ENCODE measurements around the gene FOXP2.
"Not testable (repeated sequence)": the region's sequence is repeated elsewhere in the genome, so short reads cannot be mapped to it uniquely, and the experiment has no call there.

Gene FOXP2

DNA sequence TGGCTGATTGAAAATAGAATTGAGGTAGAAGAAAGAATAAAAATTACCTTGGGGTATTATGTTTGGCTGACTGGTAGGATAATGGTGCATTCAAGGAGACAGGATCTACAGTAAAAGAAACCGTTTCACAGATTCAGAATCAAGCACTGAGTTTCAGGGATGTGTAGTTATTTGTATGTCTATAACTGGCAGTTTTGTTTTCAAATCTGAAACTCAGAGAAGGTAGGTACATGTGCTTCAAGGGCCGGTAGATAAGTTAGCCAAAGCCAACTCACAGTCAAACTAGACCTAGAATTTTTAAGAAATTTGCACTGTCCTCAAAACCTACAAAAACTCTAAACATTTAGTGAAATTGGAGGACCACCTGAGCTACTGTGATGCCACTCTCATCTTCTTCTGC is 191.5 kb downstream of the FOXP2 start:
- no peak for DNase-seq

- not testable (repeated sequence) for DNase-seq
Observed at GRCh38 chr7:114608822-114609221, 194.2 kb downstream of the FOXP2 start.

- DNase-seq, result no peak
Observed at GRCh38 chr7:114620208-114620607, 205.6 kb downstream of the FOXP2 start.

DNA sequence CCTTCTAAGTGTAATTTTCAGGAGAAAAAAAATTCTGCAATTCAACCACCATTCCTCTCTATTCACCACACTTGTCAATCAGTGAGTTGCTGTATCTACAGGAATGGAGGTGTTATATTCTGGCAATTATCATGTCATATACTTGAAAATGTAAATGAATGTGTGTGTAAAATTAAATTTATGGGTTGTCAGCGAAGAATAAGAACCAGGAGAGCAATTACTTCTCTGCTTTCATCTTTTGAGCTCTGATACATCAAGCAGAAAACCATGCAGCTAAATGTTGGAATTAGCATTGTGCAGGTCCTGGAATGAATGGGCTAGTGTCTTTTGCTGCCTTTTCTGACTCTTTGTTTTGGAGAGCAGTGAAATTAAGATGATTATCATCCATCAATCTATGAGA is 207.6 kb downstream of the FOXP2 start:
- no peak for DNase-seq

- DNase-seq, result no peak
Observed at GRCh38 chr7:114623146-114623545, 208.5 kb downstream of the FOXP2 start.

GRCh38 chr7:114627231-114627630 is 212.6 kb downstream of the FOXP2 start:
- no peak for DNase-seq

DNA sequence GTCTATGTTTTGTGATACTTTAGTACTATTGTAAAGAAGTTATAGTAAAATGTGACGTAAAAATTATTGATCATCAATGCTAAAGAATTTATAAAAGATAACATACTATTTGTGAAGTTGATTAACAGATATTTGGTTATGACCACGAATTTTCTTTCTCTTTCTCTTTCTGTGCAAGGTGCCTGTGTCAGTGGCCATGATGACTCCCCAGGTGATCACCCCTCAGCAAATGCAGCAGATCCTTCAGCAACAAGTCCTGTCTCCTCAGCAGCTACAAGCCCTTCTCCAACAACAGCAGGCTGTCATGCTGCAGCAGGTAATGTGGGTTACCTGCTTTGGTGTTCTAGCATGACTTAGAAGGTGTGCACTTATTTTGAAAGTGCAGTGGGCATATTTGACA is 213.7 kb downstream of the FOXP2 start:
- no peak for DNase-seq

GRCh38 chr7:114629762-114630161 is 215.1 kb downstream of the FOXP2 start:
- DNase-seq, result no peak

DNA sequence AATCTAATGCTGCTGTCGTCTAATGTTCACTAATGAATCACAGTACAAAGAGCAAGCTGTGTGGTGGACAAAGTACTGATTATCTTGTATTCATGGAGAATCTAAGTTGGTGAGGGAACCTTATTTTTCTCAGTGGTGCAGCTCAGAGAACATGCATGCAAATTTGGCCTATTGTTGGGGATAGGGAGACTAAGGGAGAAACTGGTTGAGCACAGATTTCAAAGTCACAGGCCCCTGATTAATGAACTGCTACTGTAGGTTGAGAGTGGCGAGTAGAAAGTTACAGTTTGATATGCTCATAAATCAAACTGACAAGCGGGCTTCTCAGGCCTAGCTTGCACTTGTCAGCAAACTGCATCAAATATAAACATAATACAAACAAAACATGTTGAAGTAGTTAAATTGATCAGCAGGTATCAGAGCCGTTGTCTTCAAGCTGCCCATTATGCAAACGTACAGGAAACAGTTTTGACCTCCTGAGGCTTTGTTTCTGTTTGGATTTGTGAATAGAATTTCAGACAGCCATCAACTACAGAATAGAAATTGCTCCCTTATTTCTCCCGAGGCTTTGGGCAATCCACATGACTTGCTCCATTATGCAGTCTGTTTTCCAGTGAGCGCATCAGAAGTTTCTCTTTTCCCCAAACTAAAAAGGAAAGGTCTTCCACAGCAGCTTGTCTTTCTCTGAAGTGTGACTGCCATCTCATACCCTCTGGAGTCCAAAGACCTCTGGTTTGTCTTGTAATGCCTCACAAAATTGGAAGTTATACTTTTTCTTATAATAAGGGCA is 215.8 kb downstream of the FOXP2 start:
- no peak for DNase-seq

DNA sequence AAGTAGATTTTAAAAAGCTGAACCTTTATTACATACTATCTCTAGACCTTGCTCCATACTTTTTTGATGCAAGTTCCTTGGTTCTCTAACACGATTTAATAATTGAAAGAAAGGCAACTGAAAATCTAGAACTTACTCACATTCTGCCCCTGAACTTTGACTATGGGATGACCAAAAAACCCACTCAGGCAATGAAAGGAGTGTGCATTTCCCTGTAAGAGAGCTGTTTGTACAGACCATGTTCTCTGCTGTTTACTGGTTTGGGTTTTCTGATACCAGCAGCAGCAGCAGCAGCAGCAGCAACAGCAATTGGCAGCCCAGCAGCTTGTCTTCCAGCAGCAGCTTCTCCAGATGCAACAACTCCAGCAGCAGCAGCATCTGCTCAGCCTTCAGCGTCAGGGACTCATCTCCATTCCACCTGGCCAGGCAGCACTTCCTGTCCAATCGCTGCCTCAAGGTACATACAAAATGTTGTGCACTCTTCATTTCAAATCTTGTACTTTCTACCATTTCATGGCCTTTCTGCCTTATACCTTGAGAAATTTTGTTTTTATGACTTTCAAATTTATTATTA is 216.7 kb downstream of the FOXP2 start:
- DNase-seq, result no peak

DNA sequence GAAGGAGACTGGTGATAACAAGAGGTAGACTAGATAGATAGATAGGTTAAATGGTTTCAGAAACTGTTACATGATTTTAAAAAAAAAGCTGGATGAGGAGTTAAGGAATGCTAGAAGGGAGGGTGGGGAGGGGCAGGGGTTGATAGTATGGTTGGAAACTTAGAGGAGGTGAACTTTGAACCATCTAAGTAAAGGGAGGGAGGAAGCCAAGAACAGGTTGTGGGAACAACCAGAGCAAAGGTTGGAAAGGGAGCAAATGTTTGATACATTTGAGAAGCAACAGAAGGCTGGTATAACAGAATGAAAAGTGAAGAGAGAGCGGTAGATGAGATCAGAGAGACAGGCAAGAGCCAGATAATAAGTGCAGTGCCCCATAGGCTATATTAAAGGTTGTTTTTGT is 224.8 kb downstream of the FOXP2 start:
- DNase-seq, result no peak

- DNase-seq, result no peak
Observed at GRCh38 chr7:114644455-114644854, 229.8 kb downstream of the FOXP2 start.

- no peak for DNase-seq
Observed at GRCh38 chr7:114645451-114645850, 230.8 kb downstream of the FOXP2 start.

DNA sequence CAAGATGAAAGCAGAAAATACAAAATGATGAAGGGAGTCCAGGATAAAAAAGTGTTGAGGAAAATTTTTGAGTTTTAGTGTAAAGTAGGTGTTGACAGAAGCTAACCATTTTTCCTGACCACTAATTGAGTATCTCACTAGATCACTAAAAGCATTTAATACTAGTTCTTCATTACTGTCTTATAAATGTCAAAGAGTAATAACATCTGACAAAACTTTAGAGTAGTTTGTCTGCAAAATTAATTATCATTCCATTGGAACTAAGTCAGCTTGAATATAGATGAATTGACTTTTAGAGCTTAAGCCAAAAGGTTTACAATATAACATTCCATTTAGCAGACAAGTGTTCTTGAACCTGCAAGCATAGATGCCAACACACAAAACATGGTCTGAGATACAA is 232.9 kb downstream of the FOXP2 start:
- DNase-seq, result no peak

DNA sequence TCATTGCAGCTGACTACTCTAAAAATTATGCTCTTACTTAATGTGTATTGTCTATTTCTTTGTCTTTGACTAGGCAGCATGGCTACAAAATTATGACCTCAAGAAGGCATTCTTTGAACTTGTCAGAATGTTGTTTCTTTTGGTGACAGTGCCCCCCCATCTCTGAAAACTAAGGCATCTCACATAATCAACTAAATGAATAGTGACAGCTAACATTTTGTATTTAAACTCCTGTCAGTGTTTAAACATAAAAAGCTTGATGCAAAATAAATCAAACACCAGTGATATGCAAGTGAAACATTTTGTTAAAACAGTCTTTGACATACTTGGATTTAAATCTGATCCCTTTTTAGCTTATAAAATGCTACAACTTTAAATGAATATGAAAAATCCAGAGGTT is 233.5 kb downstream of the FOXP2 start:
- DNase-seq, result no peak

- DNase-seq, result no peak
Observed at GRCh38 chr7:114648680-114649079, 234.1 kb downstream of the FOXP2 start.

DNA sequence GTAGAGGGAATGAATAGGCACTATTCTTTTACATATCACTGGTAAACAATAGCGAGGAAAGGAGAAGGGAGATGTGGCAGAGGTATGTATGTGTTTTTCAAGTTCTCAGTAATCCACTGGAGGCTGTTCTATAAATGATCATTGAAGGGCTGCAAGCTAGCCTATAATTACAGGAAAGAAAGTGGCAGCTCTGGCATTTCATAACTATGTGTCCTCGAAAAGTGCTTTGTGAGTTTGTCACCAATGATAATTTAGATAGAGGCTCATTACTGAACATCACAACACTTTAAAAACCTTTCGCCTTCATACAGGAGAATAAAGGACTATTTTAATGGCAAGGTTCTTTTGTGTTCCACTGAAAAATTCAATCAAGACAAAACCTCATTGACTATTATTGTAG is 235.1 kb downstream of the FOXP2 start:
- DNase-seq, result no peak

DNA sequence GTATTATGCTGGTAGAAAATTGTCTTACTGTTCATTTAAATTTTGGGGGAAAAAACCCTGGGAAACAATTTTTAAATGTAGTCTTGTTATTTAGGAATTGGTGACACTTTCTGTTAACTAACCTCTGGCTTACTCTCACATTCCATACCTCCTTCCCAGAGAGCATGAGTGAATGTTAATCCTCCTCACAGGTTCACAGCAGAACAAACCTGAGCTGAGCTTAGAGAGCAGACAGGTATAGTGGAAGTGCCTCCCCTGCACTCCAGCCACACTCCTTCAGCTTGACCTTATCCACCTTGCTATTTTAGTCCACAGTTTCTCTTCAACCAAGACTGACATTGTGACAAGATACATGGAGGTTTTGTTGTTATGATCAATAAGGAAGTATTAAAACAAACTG is 235.9 kb downstream of the FOXP2 start:
- DNase-seq, result no peak

DNA sequence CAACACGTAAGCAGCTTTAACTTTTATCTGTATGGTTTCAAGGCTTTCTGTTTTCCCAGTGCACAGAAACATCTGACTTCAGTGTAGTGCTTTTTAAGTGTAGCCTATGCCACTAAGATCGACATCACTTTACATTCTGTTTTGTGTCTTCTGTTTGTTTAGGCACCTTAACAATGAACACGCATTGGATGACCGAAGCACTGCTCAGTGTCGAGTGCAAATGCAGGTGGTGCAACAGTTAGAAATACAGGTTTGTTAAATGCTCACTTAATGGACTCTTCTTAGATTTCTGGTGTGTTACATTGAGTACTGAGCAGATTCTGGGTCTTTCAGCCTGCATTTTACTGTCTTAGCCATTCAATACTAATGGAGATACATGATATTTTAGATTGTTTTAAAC is 237.4 kb downstream of the FOXP2 start:
- no peak for DNase-seq

GRCh38 chr7:114653364-114654088 is 238.9 kb downstream of the FOXP2 start:
- no peak for DNase-seq

GRCh38 chr7:114656466-114656865 is 241.9 kb downstream of the FOXP2 start:
- no peak for DNase-seq

DNA sequence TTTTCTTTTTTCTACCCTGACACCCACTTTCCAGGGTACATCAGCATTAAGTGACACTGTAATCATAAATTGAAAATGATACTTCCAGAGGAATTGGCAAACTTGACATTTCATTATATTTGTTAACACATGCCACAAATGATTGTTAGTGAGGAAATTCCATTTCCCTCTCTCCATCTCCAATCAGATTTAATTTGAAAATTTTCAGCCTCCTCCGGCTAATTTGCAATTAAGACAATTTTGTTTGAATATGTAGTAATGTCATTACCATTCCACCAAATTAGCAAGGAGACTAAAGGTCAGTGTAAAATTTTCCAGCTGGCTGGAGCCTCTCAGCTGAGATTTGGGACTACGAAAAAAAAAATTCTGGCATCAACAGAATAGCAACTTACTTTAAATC is 242.7 kb downstream of the FOXP2 start:
- no peak for DNase-seq

- no peak for DNase-seq
Observed at GRCh38 chr7:114658216-114658615, 243.6 kb downstream of the FOXP2 start.

DNA sequence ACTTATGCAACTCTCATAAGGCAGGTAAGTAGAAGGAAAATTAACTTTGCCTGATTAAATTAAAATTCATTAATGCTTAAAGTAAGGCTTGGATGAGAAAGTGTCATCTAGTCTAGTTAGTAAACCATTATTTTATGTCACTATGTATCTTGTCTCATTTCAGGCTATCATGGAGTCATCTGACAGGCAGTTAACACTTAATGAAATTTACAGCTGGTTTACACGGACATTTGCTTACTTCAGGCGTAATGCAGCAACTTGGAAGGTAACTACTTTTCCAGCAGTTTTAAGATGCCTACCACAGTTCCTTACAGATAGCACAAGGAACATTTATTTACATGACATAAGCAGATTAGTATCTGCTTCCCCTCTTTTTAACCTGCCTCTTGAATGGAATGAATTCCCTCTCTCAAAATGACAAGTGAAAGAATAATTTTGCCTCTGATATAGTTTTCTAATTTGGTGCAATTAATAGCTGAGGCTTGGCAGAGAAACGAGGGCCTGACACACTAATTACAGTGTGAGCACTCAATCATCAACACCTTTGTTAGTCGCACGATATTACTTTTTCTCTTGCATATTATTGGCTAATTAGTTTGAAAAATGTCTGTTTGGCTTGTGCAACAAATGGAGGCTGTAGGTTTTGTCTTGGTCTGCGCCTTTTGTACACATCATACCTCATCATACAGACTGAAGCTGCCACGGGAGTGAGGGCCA is 245.0 kb downstream of the FOXP2 start:
- no peak for DNase-seq

Data from amniotic stem cell (primary cell).